Right hindlimb (tissue), 1 donor: ENCODE measurements around the gene DNMT3A.
A peak's percentile ranks its signal among the peaks of the same experiment; 100 is the strongest.
"Not testable (repeated sequence)": the region's sequence is repeated elsewhere in the genome, so short reads cannot be mapped to it uniquely, and the experiment has no call there.

ENCODE experiments used
- DNase-seq: peaks from one replicate; pipeline ENCODE4 v3.0.0-alpha.2; 2018

The DNMT3A gene

DNA sequence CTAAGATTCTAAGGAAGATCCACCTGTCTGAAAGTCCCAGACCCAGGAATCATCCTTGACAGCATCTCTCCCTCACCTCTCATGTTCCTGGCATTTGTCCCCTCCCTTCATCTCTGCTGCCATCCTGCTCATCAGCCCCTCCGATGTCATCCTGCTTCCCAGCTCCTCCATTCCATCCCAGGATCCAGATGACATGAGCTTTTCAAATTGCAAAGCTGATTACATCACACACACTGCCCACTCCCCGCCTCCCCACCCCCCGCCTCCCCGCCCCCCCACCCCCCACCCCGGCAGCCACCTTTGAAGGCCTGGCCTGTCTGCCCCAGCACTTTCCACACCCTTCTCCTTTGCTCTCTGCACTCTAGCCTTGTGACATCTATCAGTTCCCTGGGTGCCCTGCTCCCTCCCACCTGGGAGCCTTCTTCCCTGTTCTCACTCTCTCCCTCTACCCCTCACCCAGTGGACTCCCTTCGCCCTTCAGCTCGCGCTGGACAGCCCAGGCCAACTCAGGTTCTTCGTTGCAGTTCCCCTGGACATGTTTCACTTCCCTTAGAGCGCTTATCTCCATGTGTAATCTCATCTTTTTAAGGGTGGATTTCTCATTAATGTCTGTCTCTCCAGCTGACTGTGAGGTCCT, 61.6 kb downstream of the DNMT3A start:
- DNase-seq: no peak

- DNase-seq: peak; percentile 66
Measured at GRCh38 chr2:25279091-25279651, 62.6 kb downstream of the DNMT3A start.

DNA sequence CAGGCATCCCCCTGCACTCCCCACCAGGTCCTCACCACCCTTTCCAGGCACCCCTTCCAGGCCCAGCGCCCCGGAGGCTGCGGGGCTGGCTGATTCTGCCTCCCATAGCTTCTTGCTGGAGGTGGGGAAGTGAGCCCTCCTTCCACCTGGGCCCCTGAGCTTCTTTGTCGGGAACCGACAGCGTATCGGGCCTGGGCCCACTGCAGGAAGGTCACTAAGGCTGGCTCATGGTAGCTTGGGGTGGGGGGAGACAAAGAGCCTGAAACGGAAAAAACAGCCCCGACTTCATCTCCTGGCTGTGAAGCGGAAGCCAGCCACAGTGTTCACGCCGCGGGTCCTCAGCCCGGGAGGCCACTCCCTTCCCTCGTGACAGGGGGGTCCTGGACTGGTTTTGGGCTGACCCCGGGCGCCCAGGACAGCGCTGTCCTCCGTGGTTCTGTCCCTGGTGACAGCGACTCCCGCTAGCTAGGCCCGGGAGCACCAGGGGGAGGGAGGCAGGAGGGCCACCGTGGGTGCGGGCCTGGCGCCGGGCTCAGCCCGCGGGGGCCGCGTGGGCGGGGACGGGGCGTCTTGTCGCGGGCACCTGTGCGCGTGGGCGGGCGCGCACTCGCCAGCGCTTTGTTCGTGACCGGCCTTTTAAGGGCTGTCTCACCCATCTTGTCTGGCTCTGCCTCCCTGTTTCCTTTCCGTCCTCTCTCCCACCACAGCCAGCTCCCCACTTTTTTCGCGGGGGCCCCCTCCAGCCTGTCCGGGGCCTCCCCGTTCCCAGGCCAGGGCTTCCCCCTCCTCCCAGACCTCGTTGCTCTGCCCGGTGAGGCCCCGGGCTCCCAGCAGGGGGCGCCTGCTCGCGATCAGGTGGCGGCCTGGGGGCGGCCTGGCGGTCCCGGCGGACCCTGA, 64.9 kb downstream of the DNMT3A start:
- peak; percentile 80 for DNase-seq

GRCh38 chr2:25275575-25275965, 66.2 kb downstream of the DNMT3A start:
- no peak for DNase-seq

- DNase-seq: peak; percentile 79
Measured at GRCh38 chr2:25274868-25275574, 66.7 kb downstream of the DNMT3A start.

DNA sequence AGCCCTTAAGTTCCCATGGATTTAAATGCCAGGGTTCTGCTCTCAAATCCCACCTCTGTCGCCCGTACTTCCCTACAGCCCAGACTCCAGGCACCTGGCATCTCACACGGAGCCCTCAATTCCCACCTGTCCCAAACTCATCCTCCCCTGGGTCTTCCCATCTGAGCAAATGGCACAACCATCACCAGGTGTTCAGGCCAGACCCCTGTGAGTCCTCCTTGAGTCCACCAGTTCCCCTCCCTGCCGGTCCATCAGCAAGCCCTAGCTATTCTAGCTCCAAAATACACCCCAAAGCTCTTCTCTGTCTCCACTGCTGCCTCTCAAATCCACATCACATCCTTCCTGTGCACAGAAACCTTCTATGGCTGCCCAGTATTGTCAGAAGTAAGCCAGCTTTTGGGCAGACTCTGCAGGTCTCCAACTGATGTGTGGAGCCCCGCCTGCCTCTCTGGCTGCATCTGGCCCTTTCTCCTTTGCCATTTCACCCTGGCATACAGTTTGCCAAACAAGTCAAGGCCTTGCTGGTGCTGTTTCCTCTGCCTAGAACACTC, 67.7 kb downstream of the DNMT3A start:
- DNase-seq: no peak

DNA sequence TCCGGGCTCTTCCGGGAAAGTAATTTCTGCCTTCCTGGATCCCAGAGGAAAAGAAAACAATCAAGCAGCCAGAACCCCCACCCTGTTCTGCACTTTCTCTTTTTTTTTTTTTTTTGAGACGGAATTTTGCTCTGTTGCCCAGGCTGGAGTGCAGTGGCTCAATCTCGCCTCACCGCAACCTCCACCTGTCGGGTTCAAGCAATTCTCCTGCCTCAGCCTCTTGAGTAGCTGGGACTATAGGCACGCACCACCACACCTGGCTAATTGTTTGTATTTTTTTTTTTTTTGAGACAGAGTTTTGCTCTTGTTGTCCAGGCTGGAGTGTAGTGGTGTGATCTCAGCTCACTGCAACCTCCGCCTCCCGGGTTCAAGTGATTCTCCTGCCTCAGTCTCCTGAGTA, 69.0 kb downstream of the DNMT3A start:
- DNase-seq: not testable (repeated sequence)

DNA sequence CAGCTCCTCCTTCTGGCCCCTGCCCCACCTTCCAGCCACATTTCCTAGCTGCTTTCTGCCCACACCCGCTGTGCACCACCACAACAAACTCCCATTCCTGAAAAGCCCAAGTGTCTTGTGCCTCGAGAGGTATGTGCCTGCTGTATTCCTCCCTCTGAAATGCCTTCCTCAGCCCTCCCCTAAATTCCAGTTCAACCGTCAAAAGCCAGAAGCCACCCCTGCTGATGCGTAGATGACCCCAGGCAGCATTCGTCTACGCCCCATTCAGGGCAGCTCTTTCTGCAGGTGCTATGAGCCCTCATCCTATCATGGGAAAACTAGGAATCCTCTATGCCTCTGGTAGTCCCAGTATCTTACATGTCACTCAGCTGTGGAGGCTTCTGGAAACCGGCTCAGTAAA, 71.7 kb downstream of the DNMT3A start:
- no peak for DNase-seq

- DNase-seq: no peak
Measured at GRCh38 chr2:25269233-25269632, 72.5 kb downstream of the DNMT3A start.

- DNase-seq: no peak
Measured at GRCh38 chr2:25268139-25268538, 73.6 kb downstream of the DNMT3A start.

GRCh38 chr2:25266399-25266798, 75.3 kb downstream of the DNMT3A start:
- no peak for DNase-seq

DNA sequence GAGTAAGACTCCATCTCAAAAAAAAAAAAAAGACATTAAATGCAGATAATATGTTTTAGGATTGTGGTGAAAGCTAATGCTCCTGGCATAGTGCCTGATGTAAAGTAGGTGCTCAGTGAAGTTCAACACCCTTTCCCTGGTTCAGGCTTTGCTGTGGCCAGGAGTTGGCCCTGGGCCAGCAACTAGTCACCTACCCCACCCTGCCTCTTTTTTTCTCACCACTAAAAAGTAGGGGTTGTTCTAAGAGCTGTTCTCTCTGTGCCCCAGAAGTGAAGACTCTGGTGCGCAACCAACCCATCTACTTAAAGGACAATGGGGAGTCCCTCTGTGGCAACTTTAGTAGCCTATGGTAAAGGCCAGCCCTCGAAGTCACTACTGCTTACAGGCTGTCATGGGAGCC, 75.9 kb downstream of the DNMT3A start:
- no peak for DNase-seq

DNA sequence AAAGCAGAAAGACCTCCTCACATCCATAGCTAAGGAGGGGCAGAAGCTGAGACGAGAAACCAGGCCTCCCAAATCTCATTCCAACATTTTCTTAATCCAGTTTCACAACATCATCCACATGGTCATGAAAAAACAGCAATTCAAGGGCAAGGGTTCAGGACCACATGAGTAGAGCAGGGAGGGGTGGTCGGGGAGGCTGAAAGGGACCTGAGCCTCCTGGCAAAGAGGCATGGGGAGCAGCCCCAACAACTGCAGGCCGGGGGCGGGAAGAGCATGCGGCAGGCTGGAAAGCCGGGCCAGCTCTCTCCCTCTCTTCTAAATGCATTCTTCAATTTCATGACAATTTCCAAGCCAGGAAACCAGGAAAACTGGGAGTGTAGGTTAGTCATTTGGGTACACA, 76.7 kb downstream of the DNMT3A start:
- no peak for DNase-seq

DNA sequence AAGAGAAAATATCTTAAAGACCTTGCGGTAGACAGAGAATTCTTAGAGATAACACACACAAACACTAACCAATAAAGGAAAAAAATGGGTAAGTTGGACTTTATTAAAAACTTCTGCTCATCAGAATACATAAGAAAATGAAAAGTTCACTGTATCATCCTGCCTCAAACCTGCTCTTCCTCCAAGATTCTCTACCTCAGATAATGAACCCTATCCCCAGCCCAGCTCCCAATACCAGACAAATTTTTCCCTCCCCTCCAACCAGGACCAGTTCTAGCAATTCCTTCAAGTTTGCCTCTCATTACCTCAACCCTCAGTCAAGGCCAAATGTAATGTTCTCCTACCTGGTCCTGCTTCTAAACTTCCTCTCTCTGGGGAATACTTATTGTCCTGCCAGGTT, 79.4 kb downstream of the DNMT3A start:
- DNase-seq: no peak

DNA sequence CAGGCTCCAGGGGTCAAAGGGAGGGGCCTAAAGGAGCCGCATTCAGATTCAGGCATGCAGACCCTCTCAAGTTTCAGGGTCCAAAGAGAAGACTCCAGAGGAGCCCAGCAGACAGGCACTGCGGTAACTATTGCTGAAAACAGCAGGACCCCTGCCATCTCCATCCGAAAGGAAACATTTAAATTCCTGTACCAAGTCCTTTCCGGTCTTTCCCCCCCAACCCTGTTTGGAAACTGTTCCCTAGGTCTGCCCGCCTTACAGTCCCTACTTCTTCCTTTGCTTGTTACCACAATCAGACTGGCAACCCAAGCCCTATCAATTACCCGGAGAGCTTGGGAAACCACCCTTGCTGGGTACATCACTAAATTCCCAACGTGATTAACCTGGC, 82.0 kb downstream of the DNMT3A start:
- no peak for DNase-seq

- no peak for DNase-seq
Measured at GRCh38 chr2:25258847-25259736, 82.6 kb downstream of the DNMT3A start.

GRCh38 chr2:25257931-25258846, 83.5 kb downstream of the DNMT3A start:
- no peak for DNase-seq

DNA sequence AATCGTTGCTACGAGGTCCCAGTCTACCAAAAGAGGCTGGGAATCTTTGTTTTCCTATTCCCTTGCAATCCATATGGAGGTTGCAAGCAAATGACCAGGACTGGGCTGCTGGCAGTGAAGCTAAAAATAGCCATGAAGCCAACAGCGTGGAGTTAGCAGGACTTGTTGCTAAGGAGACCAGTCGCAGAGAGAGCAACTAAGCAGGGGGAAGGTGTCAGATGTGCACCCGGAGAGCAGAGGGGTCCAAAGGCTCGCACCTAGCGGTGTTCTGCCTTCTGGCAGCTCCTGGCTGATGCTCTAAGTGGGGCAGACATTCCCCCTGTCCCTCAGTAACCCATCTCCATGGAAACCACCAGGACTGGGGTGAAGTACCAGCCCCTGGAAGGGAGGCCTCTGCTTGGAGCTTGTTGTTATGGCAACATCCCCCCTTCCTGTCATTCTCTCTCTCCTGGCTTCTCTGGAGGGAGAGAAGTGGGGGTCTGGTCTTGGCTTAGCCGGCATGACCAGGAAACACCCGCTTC, 84.6 kb downstream of the DNMT3A start:
- peak; percentile 78 for DNase-seq

- no peak for DNase-seq
Measured at GRCh38 chr2:25256488-25256875, 85.2 kb downstream of the DNMT3A start.

DNA sequence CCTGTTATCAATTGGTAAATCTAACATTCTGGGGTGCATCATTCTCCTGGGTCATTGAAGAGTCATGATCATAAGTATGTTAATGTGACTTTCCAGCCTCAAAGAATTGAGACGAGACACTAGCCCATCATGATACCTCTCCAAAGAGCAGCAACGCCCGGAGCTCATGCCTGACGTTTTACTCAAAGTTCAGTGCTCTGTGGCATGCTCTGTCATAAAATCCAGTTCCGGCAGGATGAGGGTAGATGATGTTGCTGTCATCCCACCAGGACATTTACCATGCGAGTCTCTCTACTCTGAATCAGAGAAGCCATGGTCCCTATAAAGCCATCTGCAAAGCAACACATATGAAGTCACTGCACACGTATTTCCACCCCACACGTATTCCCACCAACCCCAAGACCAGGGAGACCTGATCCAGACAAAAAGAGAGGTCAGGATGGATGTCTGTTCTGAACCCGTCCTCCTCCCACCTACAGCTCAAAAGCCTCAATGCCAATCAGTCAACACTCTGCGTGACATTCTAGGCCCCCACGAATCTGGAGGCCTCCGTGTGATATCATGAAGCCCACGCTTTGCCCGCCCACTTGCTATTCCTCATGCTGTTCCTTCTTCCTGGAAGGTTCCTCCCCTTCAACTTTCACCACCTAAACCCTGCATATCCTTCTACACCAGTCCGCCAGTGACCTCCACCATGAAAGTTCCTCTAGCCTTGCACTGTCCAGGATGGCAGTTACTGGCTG, 85.8 kb downstream of the DNMT3A start:
- no peak for DNase-seq
